NCI-H2107 treated with DMSO at 0.1 percent for 48 hours (cell line): ENCODE results near the gene HTR3E.
"Not testable (repeated sequence)": the region's sequence is repeated elsewhere in the genome, so short reads cannot be mapped to it uniquely, and the experiment has no call there.

ENCODE experiments used
- DNase-seq: peaks from one replicate; lab custom pipeline; 2025; ENCODE audit not compliant: unreplicated experiment; lab: John Stamatoyannopoulos, UW

HTR3E gene

GRCh38 chr3:184110316-184110725, 13.5 kb downstream of the HTR3E start:
- DNase-seq: no peak

GRCh38 chr3:184116017-184116416, 19.2 kb downstream of the HTR3E start:
- DNase-seq: no peak

GRCh38 chr3:184117636-184118035, 20.8 kb downstream of the HTR3E start:
- peak; percentile 71 for DNase-seq

GRCh38 chr3:184121031-184121430, 24.2 kb downstream of the HTR3E start:
- DNase-seq: not testable (repeated sequence)

- DNase-seq: no peak
Measured at GRCh38 chr3:184126006-184126405, 29.1 kb downstream of the HTR3E start.

- DNase-seq: peak; percentile 52
Measured at GRCh38 chr3:184129012-184129411, 32.1 kb downstream of the HTR3E start.

- DNase-seq: no peak
Measured at GRCh38 chr3:184132945-184133344, 36.1 kb downstream of the HTR3E start.

- peak; percentile 88 for DNase-seq
Measured at GRCh38 chr3:184133840-184134745, 37.2 kb downstream of the HTR3E start.

GRCh38 chr3:184134746-184135148, 37.9 kb downstream of the HTR3E start:
- DNase-seq: no peak

GRCh38 chr3:184135149-184135910, 38.5 kb downstream of the HTR3E start, which contains the start of gene EIF2B5:
Gene EIF2B5 (plus strand): TSS chr3:184135358. CDS start chr3:184135386, 28 bp downstream.
- DNase-seq: peak; percentile 97

GRCh38 chr3:184135911-184136260, 39.0 kb downstream of the HTR3E start:
- no peak for DNase-seq

GRCh38 chr3:184140436-184140835, 43.6 kb downstream of the HTR3E start:
- DNase-seq: no peak

- DNase-seq: no peak
Measured at GRCh38 chr3:184142199-184142598, 45.3 kb downstream of the HTR3E start.

- DNase-seq: no peak
Measured at GRCh38 chr3:184143327-184143726, 46.5 kb downstream of the HTR3E start.

GRCh38 chr3:184144505-184144904, 47.6 kb downstream of the HTR3E start:
- no peak for DNase-seq

GRCh38 chr3:184145111-184145524, 48.3 kb downstream of the HTR3E start:
- DNase-seq: peak; percentile 85

GRCh38 chr3:184145751-184146270, 48.9 kb downstream of the HTR3E start:
- DNase-seq: no peak

GRCh38 chr3:184148076-184148475, 51.2 kb downstream of the HTR3E start:
- DNase-seq: no peak

GRCh38 chr3:184149123-184149522, 52.3 kb downstream of the HTR3E start:
- DNase-seq: no peak

GRCh38 chr3:184149770-184150169, 52.9 kb downstream of the HTR3E start:
- not testable (repeated sequence) for DNase-seq

- DNase-seq: no peak
Measured at GRCh38 chr3:184154885-184155643, 58.2 kb downstream of the HTR3E start, which contains the start of gene DVL3. Gene DVL3 (plus strand): TSS chr3:184155377. CDS start chr3:184155636, 259 bp downstream.
